HG02943 (cell line): ENCODE data around the gene ITLN2.
"Not testable (repeated sequence)": the region's sequence is repeated elsewhere in the genome, so short reads cannot be mapped to it uniquely, and the experiment has no call there.

ENCODE experiments used
- ATAC-seq: cut with Tn5 transposase; IDR thresholded peaks from one replicate; pipeline ENCODE4 v1.9.1; 2021; ENCODE audit warnings: mild to moderate bottlenecking, low read depth, moderate library complexity; ENCODE audit not compliant: unreplicated experiment

ITLN2 gene

DNA sequence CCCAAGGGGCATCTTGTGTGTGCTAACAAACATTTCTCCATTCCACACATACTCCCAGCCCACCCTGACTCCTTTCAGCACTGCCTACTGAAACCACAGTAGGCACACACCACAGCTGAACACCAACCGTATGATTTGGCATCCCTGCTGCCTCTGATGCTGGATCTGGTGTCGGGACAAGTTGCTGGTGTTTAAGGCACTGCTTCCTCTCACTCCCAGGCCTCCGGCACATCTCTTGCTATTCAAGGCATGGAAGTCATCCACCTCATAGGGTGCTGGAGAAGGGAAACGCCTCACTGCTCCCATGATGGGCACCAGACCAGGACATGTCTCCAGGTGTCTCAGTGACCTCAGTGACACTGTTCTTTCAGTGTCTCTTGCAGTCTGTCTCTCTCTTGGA, 2.4 kb upstream of the ITLN2 start:
- no peak for ATAC-seq

DNA sequence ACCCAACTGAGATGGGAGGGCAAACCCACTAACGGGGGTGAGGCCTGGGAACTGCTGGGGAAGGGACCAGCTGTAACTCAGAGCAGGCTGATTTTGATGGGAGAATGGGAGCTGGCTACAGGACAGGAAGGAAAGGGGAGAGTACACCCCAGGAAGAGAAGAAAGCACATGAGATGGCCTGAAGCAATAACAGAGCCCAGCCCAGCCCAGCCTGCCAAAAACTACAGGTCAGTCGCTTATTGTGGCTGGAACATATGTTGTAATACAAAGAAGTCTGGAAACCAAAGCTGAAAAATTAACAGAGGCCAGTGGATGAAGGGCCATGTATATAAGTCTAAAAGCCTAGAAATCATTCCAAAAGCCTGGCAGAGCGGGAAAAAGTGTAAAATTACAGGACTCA, 1.6 kb downstream of the ITLN2 start:
- no peak for ATAC-seq

GRCh38 chr1:160952129-160952510, 2.5 kb downstream of the ITLN2 start:
- no peak for ATAC-seq

DNA sequence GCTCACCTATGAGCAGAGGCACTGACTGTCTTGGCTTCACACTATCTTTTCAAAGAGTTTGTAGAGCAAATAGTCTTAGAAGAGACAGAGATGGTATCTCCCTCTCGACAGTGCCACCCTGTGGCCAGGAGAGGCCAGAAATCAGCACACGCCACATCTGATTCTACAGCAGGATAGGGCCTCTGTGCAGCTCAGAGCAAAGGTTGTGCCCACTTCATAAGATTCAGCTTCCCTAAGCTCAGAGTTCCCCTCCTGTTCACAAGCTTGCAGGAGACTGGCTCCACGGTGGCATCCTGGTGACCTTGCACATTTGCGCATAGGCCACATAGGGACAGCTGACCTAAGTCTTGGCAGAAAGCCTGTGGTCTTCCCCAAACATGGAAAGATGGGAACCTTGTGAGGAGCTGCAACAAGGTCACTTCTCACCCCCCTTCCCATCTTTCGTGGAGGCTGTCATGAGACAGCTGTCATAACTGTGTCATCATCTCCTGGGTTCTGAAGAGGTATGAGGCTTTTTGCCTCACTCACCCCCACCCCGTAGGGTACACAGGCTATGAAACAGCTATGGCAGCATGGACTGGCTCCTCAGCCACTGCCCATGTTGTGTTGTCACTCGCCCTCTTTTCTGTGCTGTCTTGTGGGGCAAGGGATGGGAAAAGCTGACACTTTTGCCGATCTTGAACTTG, 3.0 kb downstream of the ITLN2 start:
- ATAC-seq = no peak

- no peak for ATAC-seq
Measured at GRCh38 chr1:160950657-160951056, 4.0 kb downstream of the ITLN2 start.

DNA sequence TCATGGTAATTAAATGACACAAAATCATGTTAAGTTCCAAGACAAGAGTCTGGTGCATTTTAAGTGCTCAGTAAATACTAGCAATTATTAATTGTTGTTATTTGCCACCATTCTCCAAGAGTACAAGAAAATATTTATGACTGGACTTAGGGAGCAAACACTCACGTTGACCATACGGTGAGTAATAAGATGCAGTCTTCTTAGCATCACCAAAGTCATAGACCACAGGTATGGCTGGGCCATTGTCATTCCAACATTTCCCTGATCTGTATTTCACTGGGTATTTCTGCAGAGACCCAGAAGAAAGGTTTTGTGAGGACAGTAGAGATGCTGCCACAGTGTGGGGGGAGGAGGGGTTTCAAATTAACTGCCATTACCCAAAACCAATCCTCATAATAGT, 4.7 kb downstream of the ITLN2 start:
- no peak for ATAC-seq

DNA sequence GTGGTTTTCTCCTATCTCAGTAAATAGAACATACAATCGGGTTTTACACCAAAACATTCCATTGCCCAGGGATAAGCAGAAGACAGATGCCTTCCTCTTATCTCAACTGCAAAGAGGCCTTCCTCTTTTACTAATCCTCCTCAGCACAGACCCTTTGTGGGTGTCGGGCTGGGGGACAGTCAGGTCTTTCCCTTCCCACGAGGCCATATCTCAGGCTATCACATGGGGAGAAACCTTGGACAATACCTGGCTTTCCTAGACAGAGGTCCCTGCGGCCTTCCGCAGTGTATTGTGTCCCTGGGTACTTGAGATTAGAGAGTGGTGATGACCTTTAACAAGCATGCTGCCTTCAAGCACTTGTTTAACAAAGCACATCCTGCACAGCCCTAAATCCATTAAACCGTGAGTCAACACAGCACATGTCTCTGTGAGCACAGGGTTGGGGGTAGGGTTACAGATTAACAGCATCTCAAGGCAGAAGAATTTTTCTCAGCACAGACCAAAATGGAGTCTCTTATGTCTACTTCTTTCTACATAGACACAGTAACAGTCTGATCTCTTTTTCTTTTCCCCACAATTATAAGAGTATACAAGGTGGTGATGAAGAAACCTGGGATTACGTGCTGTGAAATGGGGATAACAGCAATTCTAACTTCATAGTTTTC, 5.3 kb downstream of the ITLN2 start:
- ATAC-seq = not testable (repeated sequence)

- ATAC-seq = not testable (repeated sequence)
Measured at GRCh38 chr1:160947174-160947759, 7.3 kb downstream of the ITLN2 start.

- ATAC-seq = not testable (repeated sequence)
Measured at GRCh38 chr1:160945881-160946280, 8.7 kb downstream of the ITLN2 start.

GRCh38 chr1:160945079-160945478, 9.5 kb downstream of the ITLN2 start:
- no peak for ATAC-seq

DNA sequence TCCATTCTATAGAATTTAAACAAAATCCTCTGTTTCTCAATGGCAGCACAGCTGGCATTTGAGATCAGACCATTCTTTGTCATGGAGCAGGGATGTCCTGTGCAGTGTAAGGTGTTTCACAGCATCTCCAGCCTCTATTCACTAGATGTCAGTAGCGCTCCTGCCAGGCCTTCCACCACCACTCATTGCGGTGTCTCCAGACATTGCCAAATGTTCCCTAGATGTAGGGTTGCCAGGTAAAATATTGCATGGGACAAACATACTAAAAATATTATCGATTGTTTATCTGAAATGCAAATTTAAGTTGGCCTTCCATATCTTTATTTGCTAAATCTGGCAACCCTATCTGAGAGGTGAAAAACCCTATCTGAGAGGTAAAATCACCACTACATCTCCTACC, 11.7 kb downstream of the ITLN2 start:
- no peak for ATAC-seq

DNA sequence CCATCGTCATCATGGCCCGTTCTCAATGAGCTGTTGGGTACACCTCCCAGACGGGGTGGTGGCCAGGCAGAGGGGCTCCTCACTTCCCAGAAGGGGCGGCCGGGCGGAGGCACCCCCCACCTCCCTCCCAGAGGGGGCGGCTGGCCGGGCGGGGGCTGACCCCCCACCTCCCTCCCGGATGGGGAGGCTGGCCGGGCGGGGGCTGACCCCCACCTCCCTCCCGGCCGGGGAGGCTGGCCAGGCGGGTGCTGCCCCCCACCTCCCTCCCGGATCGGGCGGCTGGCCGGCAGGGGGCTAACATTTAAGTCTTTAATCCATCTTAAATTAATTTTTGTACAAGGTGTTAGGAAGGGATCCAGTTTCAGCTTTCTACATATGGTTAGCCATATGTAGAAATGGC, 17.9 kb downstream of the ITLN2 start:
- ATAC-seq = not testable (repeated sequence)

GRCh38 chr1:160935527-160936258, 18.9 kb downstream of the ITLN2 start:
- ATAC-seq = no peak

DNA sequence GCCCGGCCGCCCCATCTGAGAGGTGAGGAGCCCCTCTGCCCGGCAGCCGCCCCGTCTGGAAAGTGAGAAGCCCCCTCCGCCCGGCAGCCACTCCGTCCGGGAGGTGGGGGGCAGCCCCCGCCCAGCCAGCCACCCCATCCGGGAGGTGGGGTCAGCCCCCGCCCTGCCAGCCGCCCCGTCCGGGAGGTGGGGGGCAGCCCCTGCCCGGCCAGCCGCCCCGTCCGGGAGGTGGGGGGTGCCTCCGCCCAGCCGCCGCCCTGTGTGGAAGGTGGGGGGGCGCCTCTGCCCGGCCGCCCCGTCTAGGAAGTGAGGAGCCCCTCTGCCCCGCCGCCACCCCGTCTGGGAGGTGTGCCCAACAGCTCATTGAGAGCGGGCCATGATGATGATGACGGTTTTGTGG, 21.3 kb downstream of the ITLN2 start:
- not testable (repeated sequence) for ATAC-seq

DNA sequence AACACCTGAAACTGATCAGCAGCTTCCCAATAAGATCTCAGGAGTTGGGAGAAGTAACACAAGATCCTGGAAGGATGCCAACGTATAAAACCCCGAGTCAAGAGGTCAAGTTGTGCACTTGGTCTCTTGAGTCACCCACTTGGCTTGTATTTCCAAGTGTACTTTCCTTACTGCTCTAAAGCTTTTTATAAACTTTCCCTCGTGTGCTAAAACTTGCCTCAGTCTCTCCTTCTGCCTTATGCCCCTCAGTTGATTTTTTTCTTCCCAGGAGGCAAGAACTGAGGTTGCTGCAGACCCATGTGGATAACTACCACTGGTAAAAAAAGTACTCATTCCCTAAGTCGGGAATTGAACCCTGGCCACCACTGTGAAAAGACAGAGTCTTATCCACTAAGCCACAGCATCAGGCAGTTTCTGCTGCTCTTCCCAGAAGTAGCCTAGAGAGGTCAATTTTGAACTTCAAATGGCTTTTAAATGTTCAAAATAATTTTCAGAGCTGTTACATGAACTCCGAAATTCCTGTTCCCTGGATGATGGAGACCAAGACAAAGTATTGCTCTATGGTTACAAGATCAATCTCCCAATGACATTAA, 28.9 kb downstream of the ITLN2 start:
- ATAC-seq = no peak

DNA sequence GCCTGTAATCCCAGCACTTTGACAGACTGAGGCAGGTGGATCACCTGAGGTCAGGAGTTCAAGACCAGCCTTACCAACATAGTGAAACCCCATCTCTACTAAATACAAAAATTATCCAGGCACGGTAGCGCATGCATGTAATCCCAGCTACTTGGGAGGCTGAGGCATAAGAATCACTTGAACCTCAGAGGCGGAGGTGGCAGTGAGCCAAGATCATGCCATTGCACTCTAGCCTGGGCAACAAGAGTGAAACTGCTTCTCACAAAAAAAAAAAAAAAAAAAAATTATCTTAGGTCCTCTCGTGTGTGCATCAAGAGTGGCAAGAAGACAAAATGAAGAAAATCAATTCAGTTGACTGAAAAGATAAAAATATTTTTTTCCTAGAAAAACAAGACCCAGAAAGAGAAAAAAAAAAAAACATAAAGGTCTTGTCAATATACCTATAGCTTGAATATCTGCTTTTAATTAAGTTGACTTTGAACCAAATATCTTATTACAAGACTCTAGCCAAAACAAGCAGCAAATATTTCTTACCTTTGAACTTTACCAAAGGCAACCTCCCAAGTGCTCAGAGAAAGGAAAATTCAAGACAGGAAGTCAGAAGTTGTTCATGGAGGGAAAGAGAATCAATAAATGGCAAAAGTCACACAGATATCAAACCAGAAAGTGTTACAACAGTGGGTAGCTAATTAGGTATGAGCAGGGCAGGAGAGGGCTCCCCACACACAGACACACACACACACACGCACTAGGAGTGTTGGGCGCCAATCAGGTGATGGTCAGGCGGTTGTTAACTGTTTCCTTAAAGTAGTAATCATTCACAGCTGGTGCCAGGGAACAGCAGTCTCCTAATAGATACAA, 29.6 kb downstream of the ITLN2 start:
- no peak for ATAC-seq

- no peak for ATAC-seq
Measured at GRCh38 chr1:160916666-160917065, 37.9 kb downstream of the ITLN2 start.

GRCh38 chr1:160913229-160913628, 41.4 kb downstream of the ITLN2 start:
- ATAC-seq = not testable (repeated sequence)

DNA sequence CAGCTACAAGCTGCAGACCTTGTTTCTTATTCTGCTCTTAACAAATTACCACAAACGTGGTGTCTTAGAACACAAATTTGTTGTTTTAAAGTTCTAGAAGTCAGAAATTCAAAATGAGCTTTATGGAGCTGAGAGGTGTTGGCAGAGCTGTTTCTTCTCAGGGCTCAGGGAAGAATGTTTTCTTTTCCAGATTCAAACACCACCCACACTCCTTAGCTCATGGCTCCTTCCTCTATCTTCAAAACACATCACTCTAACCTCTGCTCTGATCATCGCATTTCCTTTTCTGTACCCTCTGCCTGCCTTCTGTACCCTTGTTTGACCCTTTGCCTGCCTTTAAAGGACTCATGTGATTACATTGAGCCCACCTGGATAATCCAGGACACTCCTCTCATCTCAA, 42.7 kb downstream of the ITLN2 start:
- no peak for ATAC-seq

GRCh38 chr1:160911441-160911840, 43.2 kb downstream of the ITLN2 start:
- no peak for ATAC-seq
